ENCODE measurements around the gene ZSWIM5.

DNA sequence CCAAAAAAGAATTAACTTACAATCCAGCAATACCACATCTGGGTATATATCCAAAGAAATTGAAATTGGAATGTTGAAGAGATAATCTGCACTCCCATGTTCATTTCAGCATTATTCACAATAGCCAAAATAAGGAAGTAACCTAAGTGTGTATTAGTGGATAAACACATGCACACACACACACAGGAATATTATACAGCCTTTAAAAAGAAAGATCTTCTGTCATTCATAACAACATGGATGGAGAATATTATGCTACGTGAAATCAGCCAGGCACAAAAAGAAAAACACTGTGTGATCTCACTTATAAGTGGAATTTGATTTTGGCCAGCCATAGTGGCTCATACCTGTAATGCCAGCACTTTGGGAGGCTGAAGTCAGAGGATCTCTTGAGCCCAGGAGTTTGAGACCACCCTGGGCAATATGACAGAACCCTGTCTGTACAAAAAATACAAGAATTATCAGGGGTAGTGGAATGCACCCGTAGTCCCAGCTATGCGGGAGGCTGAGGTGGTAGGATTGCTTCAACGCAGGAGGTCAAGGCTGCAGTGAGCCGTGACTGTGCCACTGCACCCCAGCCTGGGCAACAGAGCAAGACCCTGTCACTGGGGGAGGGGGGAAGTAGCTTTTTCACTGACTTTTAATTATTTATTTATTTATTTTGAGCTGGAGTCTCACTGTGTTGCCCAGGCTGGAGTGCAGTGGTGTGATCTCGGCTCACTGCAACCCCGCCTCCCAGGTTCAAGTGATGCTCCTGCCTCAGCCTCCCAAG, 210.8 kb downstream of the ZSWIM5 start:
- TF ChIP-seq, protein P1, sequence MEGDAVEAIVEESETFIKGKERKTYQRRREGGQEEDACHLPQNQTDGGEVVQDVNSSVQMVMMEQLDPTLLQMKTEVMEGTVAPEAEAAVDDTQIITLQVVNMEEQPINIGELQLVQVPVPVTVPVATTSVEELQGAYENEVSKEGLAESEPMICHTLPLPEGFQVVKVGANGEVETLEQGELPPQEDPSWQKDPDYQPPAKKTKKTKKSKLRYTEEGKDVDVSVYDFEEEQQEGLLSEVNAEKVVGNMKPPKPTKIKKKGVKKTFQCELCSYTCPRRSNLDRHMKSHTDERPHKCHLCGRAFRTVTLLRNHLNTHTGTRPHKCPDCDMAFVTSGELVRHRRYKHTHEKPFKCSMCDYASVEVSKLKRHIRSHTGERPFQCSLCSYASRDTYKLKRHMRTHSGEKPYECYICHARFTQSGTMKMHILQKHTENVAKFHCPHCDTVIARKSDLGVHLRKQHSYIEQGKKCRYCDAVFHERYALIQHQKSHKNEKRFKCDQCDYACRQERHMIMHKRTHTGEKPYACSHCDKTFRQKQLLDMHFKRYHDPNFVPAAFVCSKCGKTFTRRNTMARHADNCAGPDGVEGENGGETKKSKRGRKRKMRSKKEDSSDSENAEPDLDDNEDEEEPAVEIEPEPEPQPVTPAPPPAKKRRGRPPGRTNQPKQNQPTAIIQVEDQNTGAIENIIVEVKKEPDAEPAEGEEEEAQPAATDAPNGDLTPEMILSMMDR (IDR thresholded peaks at IDR 0.05; ENCODE audit: low read length): no peak
- TF ChIP-seq EZH2 (optimal IDR thresholded peaks at IDR 0.05; ENCODE audit: low read depth, low read length) (no peak), EZH2phosphoT487 (IDR thresholded peaks at IDR 0.05; ENCODE audit: low read length) (no peak)
